GM18526 (cell line): ENCODE data around the gene ANKMY1.

ENCODE experiments used
- POLR2A ChIP-seq: IDR thresholded peaks from 3 replicates; pipeline ENCODE4 v1.6.1; 2011; ENCODE audit not compliant: insufficient read length; ENCODE audit errors: extremely low read depth

ANKMY1 gene

GRCh38 chr2:240586919-240587800 is 29.4 kb upstream of the ANKMY1 start:
- no peak for TF ChIP-seq POLR2A

GRCh38 chr2:240586198-240586918 is 28.6 kb upstream of the ANKMY1 start, which contains the start of gene CAPN10:
TSS of gene CAPN10 (plus strand) at chr2:240586734. CDS start at chr2:240586912, 178 bp downstream.
- peak; percentile 89 for TF ChIP-seq POLR2A

- no peak for TF ChIP-seq POLR2A
Measured at GRCh38 chr2:240585681-240586197, 28.0 kb upstream of the ANKMY1 start.

GRCh38 chr2:240585101-240585500 is 27.3 kb upstream of the ANKMY1 start:
- no peak for TF ChIP-seq POLR2A

GRCh38 chr2:240584486-240585031 is 26.8 kb upstream of the ANKMY1 start:
- peak; percentile 79 for TF ChIP-seq POLR2A

GRCh38 chr2:240583774-240584173 is 26.0 kb upstream of the ANKMY1 start:
- no peak for TF ChIP-seq POLR2A

- TF ChIP-seq POLR2A, result no peak
Measured at GRCh38 chr2:240582781-240583180, 25.0 kb upstream of the ANKMY1 start.

- TF ChIP-seq POLR2A, result no peak
Measured at GRCh38 chr2:240581811-240582210, 24.0 kb upstream of the ANKMY1 start.

- TF ChIP-seq POLR2A, result no peak
Measured at GRCh38 chr2:240579771-240580614, 22.2 kb upstream of the ANKMY1 start.

GRCh38 chr2:240579071-240579762 is 21.4 kb upstream of the ANKMY1 start:
- no peak for TF ChIP-seq POLR2A

- TF ChIP-seq POLR2A, result no peak
Measured at GRCh38 chr2:240578488-240578887, 20.7 kb upstream of the ANKMY1 start.

GRCh38 chr2:240578110-240578450 is 20.3 kb upstream of the ANKMY1 start:
- no peak for TF ChIP-seq POLR2A

- TF ChIP-seq POLR2A, result no peak
Measured at GRCh38 chr2:240577281-240578109, 19.7 kb upstream of the ANKMY1 start.
